SK-MEL-5 (cell line): ENCODE measurements around the gene RIOK1. TPM values are rescaled to one million over a fixed set of nuclear protein-coding genes. Genes with fewer than 3 reads are reported as not detected.

Experiments used
- DNase-seq: peaks from one replicate; pipeline ENCODE4 v3.0.0-alpha.2; 2016; ENCODE audit warnings: low read depth, low spot score
- in situ Hi-C: cut with HindIII; loops from 2 replicates; pipeline ENCODE4 v1.10.0; 2016; ENCODE audit warnings: low sequenced_read_pairs, high pct_unique_total_duplicates, low pct_unique_long_range_greater_than_20kb
- total RNA-seq: library from RNA; depleted of rRNA; stranded (reverse); fragments of >200 nt; shearing (Covaris generic); gene quantifications from 2 replicates; pipeline ENCODE4 v1.2.3, GENCODE V29; 2014

Gene RIOK1
- total RNA-seq, 1 experiment from 2014 or later = 38.4 TPM

DNA sequence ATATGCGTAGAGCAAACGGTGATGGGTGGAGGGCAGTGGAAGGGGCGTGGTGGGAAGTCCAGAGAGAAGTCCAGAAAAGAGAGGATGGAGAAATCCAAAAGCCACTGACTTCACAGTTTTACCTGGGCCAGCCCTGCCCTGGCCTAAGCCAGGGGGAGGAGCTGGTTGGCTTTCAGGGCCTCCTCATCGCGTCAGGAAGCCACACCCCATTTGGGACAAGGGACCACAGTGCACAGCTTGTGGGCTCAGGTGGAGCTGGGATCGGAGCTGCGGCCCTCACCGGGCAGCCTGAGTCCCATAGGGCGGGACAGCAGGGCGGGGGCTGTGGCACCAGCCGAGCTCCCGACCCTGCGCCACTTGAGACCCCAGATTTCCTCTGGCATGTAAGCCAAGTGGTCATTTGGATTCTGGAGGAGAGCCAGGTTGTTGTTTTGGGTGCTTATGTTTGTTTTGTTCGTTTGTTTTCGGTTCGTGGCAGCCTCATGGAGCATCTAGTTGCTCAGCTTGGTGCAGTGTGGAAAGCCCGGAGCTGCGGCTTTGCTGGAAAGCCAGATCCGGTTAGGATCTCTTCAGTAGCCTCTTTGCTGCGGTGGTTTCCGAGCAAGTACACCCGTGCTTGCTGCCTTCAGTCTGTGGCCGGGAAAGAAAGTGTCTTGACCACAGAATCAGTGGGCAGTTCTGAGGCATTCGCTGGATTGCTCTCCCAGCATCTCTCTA lies 42.2 kb downstream of the RIOK1 start:
- in situ Hi-C loops = no loop called here
- no peak for DNase-seq

DNA sequence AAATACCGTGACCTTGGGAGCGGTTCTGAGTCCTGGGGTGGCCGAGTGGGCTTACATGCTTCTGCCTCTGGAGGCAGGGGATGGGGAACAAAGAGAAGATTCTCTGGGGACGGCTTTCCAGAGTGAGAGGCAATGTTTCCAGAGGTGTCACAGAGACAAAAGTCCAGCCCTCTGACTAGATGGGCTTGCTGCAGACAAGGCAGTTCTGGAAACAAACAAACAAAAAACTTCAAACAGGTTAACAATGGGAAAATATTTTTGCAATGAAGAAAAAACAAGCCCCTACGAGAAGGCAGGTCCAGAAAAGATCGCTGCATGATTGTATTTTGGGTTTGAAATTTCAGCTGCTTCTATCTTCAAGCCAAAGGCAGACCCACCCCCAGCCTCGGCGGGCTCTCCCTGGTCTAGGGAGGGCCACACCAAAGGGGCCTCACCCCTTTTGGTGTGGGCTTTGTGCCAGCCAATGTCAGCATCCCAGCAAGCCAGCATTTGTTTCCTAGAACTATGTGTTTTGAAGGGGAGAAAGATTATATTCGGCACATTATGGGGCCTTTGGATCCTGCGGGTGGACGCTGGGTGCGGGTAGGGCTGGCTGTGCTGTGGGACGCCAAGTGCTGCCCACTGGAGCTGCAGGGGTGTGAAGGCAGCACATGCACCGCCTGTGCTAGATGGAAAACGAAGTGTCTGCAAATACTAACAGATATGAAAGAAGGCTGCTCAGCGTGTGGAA lies 42.9 kb downstream of the RIOK1 start:
- in situ Hi-C loops = no loop called here
- no peak for DNase-seq

DNA sequence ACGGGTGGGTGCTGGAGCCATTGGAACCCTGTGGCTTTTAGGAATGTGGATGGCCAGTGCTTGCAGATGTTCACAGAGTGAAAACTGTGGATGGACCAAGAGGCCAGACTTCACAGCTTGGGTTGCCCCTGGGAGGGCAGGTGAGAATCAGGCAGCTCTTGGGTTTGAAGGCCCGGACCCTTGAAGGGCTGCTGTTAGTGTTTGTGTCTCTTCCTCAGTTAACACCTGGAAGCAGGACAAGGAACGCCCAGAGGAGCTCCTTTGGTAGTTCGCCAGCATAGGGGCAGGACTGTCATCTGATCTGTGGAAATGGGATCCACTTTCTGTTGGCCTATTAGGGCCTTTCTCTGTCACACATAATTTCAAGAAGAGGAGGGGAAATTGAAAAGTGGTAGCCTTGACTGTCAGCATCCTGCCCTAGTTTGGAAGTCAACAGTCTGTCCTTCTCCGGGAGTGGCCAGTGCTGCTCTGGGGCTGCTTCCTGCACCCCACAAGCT lies 43.6 kb downstream of the RIOK1 start:
- in situ Hi-C loops = no loop called here
- DNase-seq = no peak

DNA sequence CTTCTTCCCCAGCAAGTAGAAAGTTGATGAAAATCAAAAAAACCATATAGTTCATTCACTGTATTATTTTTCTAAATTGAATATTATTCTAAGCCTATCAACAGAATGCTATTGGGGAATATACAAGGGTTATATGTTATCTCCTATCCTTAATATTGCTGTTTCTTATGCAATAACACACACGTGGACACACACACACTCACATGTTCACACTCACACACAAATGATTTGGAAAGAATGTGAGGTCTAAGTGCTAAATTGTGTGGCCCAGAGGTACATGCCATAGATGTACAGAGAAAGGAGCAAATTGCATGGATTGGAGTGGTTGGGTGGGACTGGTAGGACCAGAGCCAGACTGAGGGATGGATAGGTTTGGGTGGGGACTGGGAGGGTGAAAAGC lies 45.1 kb downstream of the RIOK1 start:
- no peak for DNase-seq
- in situ Hi-C loops = no loop called here

DNA sequence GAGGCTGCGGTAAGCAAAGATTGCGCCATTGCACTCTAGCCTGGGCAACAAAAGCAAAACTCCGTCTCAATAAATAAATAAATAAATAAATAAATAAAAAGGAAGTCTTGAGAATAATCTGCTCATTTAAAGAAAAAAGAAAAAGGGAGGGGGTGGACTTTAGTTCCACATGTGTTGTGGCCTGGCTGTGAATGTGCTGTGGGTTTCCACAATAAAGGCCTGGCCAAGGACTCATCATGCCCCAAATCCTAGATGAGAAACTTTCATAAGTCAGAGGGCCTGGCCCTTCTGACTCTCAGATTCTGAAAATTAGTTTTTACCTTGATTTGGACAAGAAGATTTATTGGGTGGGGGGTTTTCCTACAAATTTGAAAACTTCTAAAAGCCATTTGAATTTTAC lies 48.4 kb downstream of the RIOK1 start:
- in situ Hi-C loops = no loop called here
- no peak for DNase-seq

DNA sequence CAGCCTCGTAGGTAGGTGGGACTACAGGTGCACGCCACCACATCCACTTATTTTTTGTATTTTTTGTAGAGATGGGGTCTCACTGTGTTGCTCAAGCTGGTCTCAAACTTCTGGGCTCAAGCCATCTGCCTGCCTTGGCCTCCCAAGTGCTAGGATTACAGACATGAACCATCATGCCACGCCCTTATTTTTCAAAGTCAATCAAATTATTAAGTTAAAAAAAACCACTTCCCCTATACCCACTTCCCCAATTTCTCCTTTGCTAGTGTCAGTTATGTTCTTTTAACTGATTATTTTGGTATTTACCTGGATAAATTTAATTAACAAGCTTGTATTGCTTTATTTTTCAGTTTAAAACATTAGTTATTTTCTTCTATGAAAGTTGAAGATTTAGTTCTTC lies 49.6 kb downstream of the RIOK1 start:
- no peak for DNase-seq
- in situ Hi-C loops = no loop called here

DNA sequence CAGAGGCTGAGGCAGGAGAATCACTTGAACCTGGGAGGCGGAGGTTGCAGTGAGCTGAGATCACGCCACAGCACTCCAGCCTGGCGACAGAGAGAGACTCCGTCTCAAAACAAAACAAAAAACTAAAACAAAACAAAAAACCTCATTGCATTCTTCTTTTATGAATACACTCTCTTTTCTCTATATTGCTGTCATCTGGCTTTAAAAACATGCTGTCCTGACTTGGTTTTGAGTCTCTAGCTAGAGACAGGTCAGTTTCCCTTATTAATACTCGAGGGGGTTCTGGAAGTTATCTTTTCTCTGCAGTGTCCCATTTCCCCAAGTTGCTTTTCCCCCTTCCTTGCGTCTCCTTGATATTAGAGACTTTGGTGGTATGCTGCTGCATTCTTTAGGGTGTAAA lies 50.9 kb downstream of the RIOK1 start:
- in situ Hi-C loops = no loop called here
- DNase-seq = no peak

DNA sequence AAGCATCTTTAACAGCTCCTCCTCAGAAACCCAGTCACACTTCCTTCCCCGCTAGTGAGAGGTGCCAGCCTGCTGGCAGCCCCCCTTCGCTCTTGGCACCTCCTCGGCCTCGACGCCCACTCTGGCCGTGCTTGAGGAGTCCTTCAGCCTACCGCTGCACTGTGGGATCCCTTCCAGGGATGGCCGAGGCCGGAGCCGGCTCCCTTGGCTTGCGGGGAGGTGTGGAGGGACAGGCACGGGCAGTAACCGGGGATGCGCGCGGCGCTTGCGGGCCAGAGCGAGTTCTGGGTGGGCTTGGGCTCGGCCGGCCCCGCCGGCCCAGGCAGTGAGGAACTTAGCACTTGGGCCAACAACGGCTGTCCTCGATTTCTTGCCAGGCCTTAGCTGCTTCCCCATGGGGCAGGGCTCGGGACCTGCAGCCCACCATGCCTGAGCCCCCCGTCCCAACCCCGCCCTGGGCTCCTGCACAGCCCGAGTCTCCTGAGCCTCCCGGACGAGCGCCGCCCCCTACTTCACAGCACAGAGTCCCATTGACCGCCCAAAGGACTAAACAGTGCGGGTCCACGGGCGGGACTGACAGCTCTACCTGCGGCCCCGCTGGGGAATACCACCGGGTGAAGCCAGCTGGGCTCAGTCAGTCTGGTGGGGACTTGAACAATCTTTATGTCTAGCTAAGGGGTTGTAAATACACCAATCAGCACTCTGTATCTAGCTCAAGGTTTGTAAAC lies 51.6 kb downstream of the RIOK1 start:
- in situ Hi-C loops = no loop called here
- no peak for DNase-seq

DNA sequence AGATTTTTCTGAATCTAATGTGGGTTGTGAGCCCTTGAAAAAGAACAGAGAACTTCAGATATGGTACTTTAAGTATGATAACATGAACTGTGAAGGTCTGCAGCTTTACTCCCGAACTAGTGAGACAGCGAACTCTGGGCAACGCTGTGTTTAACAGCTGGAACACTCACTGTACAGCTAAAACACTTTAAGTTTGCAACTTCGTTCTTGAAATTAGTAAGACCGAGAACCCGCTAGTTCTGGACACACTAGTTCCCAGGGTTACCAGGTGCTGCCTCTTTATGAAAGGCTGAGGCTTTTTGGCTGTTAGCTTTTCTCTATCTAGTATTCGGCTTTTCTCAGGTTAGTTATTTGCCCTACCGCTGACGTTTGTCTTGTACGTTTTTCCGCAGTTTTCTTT lies 52.9 kb downstream of the RIOK1 start:
- in situ Hi-C loops = no loop called here
- no peak for DNase-seq

DNA sequence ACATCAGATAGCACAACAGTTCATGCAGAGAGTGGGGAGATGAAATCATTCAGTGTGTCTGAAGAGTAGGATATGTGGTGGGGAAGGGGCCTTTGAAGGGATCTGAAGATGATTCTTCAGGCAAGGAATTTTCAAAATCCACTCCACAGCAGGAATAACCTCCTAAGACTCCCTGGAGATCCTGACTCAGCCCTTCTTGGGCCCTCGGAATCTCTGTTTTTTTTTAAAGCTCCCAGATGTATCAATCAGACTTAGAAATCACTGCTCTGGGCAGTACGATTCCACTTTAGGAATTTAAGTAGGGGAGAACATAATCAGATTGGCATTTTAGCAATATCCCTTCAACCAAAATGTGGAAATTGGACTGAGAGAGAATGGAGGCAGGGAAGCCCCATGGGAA lies 55.5 kb downstream of the RIOK1 start:
- in situ Hi-C loops = no loop called here
- DNase-seq = no peak

DNA sequence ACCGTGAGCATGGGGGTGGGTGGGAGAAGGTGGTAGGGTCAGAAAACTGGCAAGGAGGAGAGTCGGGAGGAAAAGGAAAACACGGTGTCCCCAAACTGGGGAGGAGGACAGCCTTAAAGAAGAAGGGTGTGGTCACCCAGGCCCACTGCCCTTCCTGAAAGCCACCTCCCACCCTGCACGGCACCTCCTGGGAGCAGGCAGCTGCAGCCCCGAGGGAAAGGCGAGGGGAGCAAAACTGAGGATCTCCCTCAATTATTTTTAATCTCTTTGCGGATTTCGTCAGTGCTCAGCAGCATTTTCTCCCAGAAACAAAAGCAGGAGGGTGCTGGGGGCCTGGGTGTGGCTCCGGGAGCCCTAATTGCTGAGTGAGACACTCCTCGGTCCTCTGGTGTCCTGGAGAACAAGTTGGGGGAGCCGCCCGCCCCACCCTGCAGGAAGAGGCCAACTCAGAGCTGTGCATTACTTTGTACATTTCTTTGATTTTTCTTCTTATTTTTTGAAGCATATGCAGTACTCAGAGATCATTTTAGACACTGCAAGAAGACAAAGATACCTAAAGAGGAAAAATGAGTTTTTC lies 56.4 kb downstream of the RIOK1 start:
- in situ Hi-C loops = no loop called here
- no peak for DNase-seq

DNA sequence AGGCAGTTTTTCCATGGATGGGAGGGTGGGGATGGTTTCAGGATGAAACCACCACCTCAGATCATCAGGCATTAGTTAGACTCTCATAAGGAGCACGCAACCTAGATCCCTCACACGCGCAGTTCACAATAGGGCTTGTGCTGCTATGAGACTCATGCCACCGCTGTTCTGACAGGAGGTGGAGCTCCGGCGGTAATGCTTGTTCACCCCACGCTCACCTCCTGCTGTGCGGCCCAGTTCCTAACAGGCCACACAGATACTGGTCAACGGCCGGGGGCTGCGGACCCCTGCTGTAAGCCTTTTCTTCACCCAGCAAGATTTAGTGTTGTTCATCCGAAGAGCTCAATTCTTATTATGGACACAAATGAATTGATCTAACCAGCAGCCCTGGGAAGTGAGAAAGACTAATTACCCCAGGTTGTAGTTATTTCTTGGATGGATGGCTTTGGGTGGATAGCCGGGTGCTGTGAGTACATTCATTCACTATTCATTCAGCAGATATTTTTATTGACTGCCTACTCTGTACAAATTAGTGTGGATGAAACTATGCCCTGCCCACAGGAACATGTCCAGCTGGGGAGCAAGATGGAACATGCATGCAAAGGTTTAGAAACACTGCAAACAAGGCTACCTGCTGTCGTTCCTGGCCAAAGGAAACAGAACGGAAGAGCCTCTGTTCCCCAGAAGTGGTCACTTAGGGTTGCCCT lies 57.2 kb downstream of the RIOK1 start:
- no peak for DNase-seq
- in situ Hi-C loops = no loop called here

DNA sequence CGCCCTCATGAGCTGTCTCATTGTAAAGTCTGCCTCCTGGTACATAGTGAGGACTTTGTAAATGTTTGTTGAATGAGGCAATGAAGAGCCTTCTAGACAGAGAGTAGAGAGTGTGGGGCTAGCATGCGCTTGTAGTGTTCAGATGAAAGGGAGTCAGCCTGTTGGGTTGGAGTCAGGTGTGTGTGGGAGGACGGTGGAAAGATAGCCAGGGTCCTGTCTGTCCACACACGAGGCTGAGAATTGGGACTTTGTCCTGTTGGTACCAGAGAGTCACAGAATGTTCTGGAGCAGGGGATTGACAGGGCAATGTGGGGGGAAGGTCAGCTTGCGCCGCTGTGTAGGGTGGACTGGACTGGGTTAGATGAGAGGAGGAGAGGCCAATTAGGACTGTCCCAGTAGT lies 58.6 kb downstream of the RIOK1 start:
- in situ Hi-C loops = no loop called here
- DNase-seq = no peak

DNA sequence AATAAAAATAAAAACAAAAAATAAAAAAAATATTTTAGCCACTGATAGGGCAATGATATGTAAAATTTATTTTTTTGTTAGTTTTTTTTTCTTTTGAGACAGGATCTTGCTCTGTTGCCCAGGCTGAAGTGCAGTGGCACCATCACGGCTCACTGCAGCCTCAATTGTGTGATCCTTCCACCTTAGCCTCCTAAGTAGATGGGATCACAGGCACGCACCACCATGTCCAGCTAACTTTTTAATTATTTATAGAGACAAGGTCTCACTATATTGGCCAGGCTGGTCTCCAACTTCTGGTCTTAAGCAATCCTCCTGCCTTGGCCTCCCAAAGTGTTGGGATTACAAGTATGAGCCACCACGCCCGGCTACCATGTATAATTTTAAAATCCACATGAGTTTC lies 59.4 kb downstream of the RIOK1 start:
- no peak for DNase-seq
- in situ Hi-C loops = no loop called here

DNA sequence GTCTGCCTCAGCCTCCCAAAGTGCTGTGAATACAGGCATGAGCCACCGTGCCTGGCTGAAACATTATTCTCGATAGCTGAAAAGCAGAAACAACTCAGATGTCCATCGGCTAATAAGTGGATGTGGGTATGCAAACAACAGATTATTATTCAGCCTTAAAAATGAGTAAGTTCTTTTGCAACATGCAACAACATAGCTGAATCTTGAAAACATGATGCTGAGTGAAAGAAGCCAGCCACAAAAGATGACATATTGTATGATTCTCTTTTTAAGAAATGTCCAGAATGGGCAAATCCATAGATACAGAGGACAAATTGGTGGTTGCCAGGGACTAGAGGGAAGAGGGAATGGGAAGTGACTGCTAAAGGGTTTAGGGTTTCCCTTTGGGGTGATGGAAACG lies 61.7 kb downstream of the RIOK1 start:
- no peak for DNase-seq
- in situ Hi-C loops = loop anchor here (25.0 kb wide), 1 partner anchor 111 kb away; no protein-coding TSS in a partner anchor

DNA sequence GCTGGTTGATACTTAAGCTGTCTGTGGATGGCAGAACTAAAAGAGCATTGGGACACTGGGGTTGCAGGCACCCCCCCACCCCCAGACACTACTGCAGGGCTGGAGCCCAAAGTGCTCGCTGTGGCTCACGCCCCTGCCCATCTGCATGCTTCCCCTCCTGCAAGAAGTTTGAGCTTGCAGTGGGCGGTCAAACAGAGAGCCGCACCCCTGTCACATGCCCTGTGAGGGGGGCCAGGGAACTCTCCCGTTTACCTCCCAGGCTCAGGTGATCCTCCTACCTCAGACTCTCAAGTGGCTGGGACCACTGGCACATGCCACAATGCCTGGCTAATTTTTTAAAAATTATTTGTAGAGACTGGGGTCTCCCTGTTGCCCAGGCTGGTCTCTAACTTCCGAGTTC lies 63.3 kb downstream of the RIOK1 start:
- in situ Hi-C loops = loop anchor here (25.0 kb wide), 1 partner anchor 109 kb away; no protein-coding TSS in a partner anchor

DNA sequence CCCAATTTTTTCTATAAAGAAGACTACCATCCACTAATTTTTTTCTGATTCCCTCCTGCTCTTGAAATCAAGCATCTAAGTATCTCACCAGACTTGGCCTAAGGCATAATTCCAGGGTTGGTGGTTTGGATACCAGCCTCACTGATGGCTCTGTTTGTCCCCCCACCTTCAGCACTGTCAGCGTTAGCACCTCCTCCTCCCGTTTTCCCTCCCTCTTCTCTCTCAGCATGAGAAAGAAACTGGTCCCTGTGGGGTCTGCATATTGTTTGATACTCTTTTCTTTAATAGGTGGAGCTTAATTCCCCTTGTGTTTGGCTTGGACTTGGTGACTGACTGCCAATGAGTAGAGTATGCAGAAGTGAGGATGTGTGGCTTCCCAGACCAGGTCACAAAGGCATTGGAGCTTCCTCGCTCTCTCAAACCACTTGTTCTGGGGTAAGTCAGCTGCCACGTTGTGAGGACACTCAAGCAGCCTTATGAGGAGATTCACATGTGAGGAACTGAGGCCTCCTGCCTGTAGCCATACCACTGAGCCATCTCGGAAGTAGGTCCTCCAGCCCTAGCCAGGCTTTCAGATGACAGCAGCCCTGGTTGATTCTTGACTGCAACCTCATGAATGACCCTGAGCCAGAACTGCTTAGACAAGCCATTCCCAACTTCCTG lies 65.2 kb downstream of the RIOK1 start:
- DNase-seq = no peak
- in situ Hi-C loops = loop anchor here (25.0 kb wide), 1 partner anchor 107 kb away; no protein-coding TSS in a partner anchor

More for the DNA sequence above, 63.3 kb downstream of the RIOK1 start:
- DNase-seq = no peak
